KMS-11 (cell line): ENCODE data around the gene DIAPH2.
"Not testable (repeated sequence)": the region's sequence is repeated elsewhere in the genome, so short reads cannot be mapped to it uniquely, and the experiment has no call there.

Experiments used
- H2AFZ ChIP-seq: fragments of 200-600 bp; sonication (generic); 2 replicates; pipeline ENCODE4 v1.6.1; 2016; ENCODE audit warnings: antibody characterized with exemption, mixed run types, low read depth
- H3K27ac ChIP-seq: fragments of 200-600 bp; sonication (generic); 2 replicates; pipeline ENCODE4 v1.6.1; 2016; ENCODE audit warnings: mild to moderate bottlenecking, mixed run types
- H3K27me3 ChIP-seq: fragments of 200-600 bp; sonication (generic); 2 replicates; pipeline ENCODE4 v1.6.1; 2017; ENCODE audit warnings: mild to moderate bottlenecking, low read depth, mixed run types, moderate library complexity; ENCODE audit not compliant: insufficient read depth
- H3K36me3 ChIP-seq: fragments of 200-600 bp; sonication (generic); 2 replicates; pipeline ENCODE4 v1.6.1; 2017; ENCODE audit warnings: mild to moderate bottlenecking, mixed run types; ENCODE audit not compliant: insufficient read depth
- H3K4me1 ChIP-seq: fragments of 200-600 bp; sonication (generic); 2 replicates; pipeline ENCODE4 v1.6.1; 2016; ENCODE audit warnings: mild to moderate bottlenecking, low read depth, mixed run types; ENCODE audit not compliant: poor library complexity, severe bottlenecking
- H3K4me2 ChIP-seq: fragments of 200-600 bp; sonication (generic); 2 replicates; pipeline ENCODE4 v1.7.0; 2016; ENCODE audit warnings: mild to moderate bottlenecking, mixed run types
- H3K4me3 ChIP-seq: fragments of 200-600 bp; sonication (generic); IDR thresholded peaks from 2 replicates; pipeline ENCODE4 v1.6.1; 2017; ENCODE audit warnings: low read depth, low read length, mixed read lengths; ENCODE audit not compliant: insufficient read depth
- H3K79me2 ChIP-seq: fragments of 200-600 bp; sonication (generic); 2 replicates; pipeline ENCODE4 v1.6.1; 2016; ENCODE audit warnings: low read depth, mixed run types; ENCODE audit not compliant: insufficient read depth
- H3K9ac ChIP-seq: fragments of 200-600 bp; sonication (generic); 2 replicates; pipeline ENCODE4 v1.6.1; 2016; ENCODE audit warnings: mild to moderate bottlenecking, mixed run types
- H4K20me1 ChIP-seq: fragments of 200-600 bp; sonication (generic); 2 replicates; pipeline ENCODE4 v1.6.1; 2016; ENCODE audit warnings: mild to moderate bottlenecking, mixed run types; ENCODE audit not compliant: insufficient read depth
- TF ChIP-seq, protein P1 (sequence below): fragments of 200-600 bp; sonication (generic); conservative IDR thresholded peaks from 2 replicates; pipeline ENCODE4 v1.6.1; 2017; ENCODE audit warnings: low read depth, mild to moderate bottlenecking, antibody characterized with exemption, low read length, moderate library complexity, mixed read lengths

The DIAPH2 gene

GRCh38 chrX:96722781-96723180 lies 38.1 kb downstream of the DIAPH2 start:
- H4K20me1 ChIP-seq = no peaks in the 10 kb centered on the region
- no peak overlapping the region for H3K4me3 ChIP-seq
- TF ChIP-seq, protein P1, sequence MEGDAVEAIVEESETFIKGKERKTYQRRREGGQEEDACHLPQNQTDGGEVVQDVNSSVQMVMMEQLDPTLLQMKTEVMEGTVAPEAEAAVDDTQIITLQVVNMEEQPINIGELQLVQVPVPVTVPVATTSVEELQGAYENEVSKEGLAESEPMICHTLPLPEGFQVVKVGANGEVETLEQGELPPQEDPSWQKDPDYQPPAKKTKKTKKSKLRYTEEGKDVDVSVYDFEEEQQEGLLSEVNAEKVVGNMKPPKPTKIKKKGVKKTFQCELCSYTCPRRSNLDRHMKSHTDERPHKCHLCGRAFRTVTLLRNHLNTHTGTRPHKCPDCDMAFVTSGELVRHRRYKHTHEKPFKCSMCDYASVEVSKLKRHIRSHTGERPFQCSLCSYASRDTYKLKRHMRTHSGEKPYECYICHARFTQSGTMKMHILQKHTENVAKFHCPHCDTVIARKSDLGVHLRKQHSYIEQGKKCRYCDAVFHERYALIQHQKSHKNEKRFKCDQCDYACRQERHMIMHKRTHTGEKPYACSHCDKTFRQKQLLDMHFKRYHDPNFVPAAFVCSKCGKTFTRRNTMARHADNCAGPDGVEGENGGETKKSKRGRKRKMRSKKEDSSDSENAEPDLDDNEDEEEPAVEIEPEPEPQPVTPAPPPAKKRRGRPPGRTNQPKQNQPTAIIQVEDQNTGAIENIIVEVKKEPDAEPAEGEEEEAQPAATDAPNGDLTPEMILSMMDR = no peak
- no peaks in the 10 kb centered on the region for H3K27me3 ChIP-seq
- no peak overlapping the region for H2AFZ ChIP-seq
- H3K79me2 ChIP-seq = no peaks in the 10 kb centered on the region
- H3K27ac ChIP-seq = no peak overlapping the region
- no peak overlapping the region for H3K4me2 ChIP-seq
- H3K36me3 ChIP-seq = no peaks in the 10 kb centered on the region
- H3K9ac ChIP-seq = no peak overlapping the region
- peaks cover 51% of the 10 kb centered on the region for H3K4me1 ChIP-seq

DNA sequence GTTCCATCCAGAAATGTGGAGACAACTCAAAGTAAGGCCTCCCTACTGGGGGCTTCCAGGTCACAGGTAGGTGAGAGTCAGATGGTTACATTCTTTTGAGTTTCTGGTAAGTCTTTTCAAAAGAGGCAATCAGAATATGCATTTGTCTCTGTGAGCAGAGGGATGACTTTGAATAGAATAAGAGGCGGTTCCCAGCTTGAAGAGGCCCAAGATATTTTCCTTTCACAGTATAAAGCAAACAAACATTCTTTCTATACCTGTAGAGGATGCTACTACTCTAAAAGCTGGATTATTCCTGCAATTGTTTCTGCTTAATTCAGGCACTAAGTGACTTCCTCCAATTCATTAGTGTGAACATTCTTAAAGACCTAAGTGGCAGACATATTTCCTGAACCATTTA lies 44.4 kb downstream of the DIAPH2 start:
- no peak overlapping the region for H2AFZ ChIP-seq
- no peaks in the 10 kb centered on the region for H3K27me3 ChIP-seq
- H3K79me2 ChIP-seq = no peaks in the 10 kb centered on the region
- peaks cover 17% of the 10 kb centered on the region for H3K4me1 ChIP-seq
- H3K4me3 ChIP-seq = no peak overlapping the region
- no peak overlapping the region for H3K9ac ChIP-seq
- TF ChIP-seq, protein P1 = no peak
- H3K27ac ChIP-seq = no peak overlapping the region
- no peaks in the 10 kb centered on the region for H4K20me1 ChIP-seq
- H3K36me3 ChIP-seq = no peaks in the 10 kb centered on the region
- H3K4me2 ChIP-seq = no peak overlapping the region

DNA sequence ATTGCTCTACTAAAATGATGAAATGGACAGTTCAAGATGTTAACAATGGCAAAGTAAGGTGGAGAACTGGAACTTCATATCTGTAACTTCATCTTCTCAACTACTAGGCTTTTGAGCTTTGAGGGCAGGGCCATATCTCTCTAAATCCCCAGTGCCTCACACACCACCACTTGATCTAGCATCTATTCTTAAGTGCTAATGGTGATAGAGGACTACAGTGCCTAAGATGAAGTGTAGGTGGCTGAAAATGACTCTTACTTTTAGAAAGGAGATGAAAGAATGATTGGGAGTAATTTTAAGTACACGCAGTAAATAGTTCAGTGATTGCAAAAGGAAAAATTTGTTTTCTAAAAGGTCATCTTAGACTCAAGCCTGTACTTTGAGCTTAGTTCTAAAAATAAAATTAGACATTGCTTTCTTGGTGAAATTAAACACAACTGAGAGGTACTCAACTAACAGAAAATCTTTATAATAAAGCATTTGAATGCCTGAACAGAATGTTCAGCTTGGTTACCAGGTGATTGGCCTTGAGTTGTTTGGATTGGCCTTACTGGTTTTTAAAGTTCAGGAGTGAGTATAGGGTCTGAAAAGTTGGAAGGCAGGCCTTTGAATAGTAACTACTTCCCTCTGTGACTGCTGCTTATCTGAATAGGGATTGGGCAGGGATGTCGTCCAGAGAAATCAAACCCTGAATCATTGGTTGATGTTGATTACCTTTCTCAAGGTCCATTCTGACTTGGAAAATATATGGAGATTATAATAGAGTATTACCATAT lies 45.4 kb downstream of the DIAPH2 start:
- no peak overlapping the region for H3K9ac ChIP-seq
- TF ChIP-seq, protein P1 = no peak
- no peak overlapping the region for H3K27ac ChIP-seq
- H3K4me3 ChIP-seq = no peak overlapping the region
- H3K27me3 ChIP-seq = no peaks in the 10 kb centered on the region
- no peak overlapping the region for H3K4me2 ChIP-seq
- peaks cover 17% of the 10 kb centered on the region for H3K4me1 ChIP-seq
- no peaks in the 10 kb centered on the region for H3K36me3 ChIP-seq
- no peaks in the 10 kb centered on the region for H4K20me1 ChIP-seq
- H2AFZ ChIP-seq = no peak overlapping the region
- H3K79me2 ChIP-seq = no peaks in the 10 kb centered on the region

GRCh38 chrX:96731000-96731399 lies 46.4 kb downstream of the DIAPH2 start:
- H4K20me1 ChIP-seq, H3K9ac ChIP-seq, H3K27me3 ChIP-seq, H3K36me3 ChIP-seq, H2AFZ ChIP-seq, H3K27ac ChIP-seq, H3K4me3 ChIP-seq, H3K79me2 ChIP-seq, H3K4me2 ChIP-seq: not testable (repeated sequence)
- H3K4me1 ChIP-seq = peaks cover 17% of the 10 kb centered on the region

GRCh38 chrX:96743367-96744073 lies 58.9 kb downstream of the DIAPH2 start:
- no peaks in the 10 kb centered on the region for H3K27me3 ChIP-seq

More at GRCh38 chrX:96743367-96744073, 58.9 kb downstream of the DIAPH2 start:
- H3K4me2 ChIP-seq = no peak overlapping the region
- H3K27ac ChIP-seq = no peak overlapping the region
- H2AFZ ChIP-seq = no peak overlapping the region
- H4K20me1 ChIP-seq = no peaks in the 10 kb centered on the region
- TF ChIP-seq, protein P1 = no peak
- no peak overlapping the region for H3K9ac ChIP-seq
- H3K36me3 ChIP-seq = no peaks in the 10 kb centered on the region
- H3K4me3 ChIP-seq = no peak overlapping the region
- no peaks in the 10 kb centered on the region for H3K79me2 ChIP-seq
- no peaks in the 10 kb centered on the region for H3K4me1 ChIP-seq
